ENCODE data around the gene TNRC18. TPM values are rescaled to one million over a fixed set of nuclear protein-coding genes. Genes with fewer than 3 reads are reported as not detected.
A peak's percentile ranks its signal among the peaks of the same experiment; 100 is the strongest.

The TNRC18 gene
- total and polyA plus RNA-seq, 12 donors: 10.1 to 42.3 (median 30.3) TPM

GRCh38 chr7:5296611-5297226 is 126.9 kb downstream of the TNRC18 start:
- H3K4me3 ChIP-seq: peak overlapping the region in 1 of 10 donors; percentile 22
- no peak overlapping the region for H3K27ac ChIP-seq
- TF ChIP-seq CTCF (IDR thresholded peaks at IDR 0.05): no peak
- H3K36me3 ChIP-seq: no peaks in the 10 kb centered on the region
- ATAC-seq (no peak), DNase-seq (no peak)
- WGBS, 2 donors: 23 to 32% methylated on average over 28 to 46 of the region's 48 CpGs
- no peaks in the 10 kb centered on the region for H3K9me3 ChIP-seq
- intact Hi-C loops (cut with DNase I): no loop called here
- H3K4me1 ChIP-seq: peaks cover 0 to 5% (median 0%) of the 10 kb centered on the region in 9 donors
- peaks cover 0 to 36% (median 17%) of the 10 kb centered on the region in 7 donors for H3K27me3 ChIP-seq

- H3K27ac ChIP-seq: no peak overlapping the region
- no peaks in the 10 kb centered on the region for H3K36me3 ChIP-seq
- H3K27me3 ChIP-seq: peaks cover 0 to 36% (median 17%) of the 10 kb centered on the region in 7 donors
- H3K4me1 ChIP-seq: peaks cover 0 to 5% (median 0%) of the 10 kb centered on the region in 9 donors
- intact Hi-C loops (cut with DNase I): no loop called here
- TF ChIP-seq CTCF (IDR thresholded peaks at IDR 0.05): no peak
- H3K9me3 ChIP-seq: no peaks in the 10 kb centered on the region
- ATAC-seq: no peak
- DNase-seq: no peak
- WGBS, 2 donors: 33 to 37% methylated on average over 28 to 29 of the region's 29 CpGs
- H3K4me3 ChIP-seq: no peak overlapping the region
Observed at GRCh38 chr7:5296015-5296610, 127.5 kb downstream of the TNRC18 start.

GRCh38 chr7:5295039-5296014 is 128.3 kb downstream of the TNRC18 start:
- intact Hi-C loops (cut with DNase I): no loop called here
- H3K27ac ChIP-seq: no peak overlapping the region
- DNase-seq (no peak), ATAC-seq (no peak)
- H3K4me1 ChIP-seq: peaks cover 0 to 5% (median 0%) of the 10 kb centered on the region in 9 donors
- no peaks in the 10 kb centered on the region for H3K36me3 ChIP-seq
- no peaks in the 10 kb centered on the region for H3K9me3 ChIP-seq
- H3K4me3 ChIP-seq: no peak overlapping the region
- TF ChIP-seq CTCF (IDR thresholded peaks at IDR 0.05): no peak
- peaks cover 0 to 36% (median 17%) of the 10 kb centered on the region in 7 donors for H3K27me3 ChIP-seq
- 83 to 84% methylated on average over 33 of the region's 33 CpGs for WGBS, 2 donors
